SHP77 (cell line): ENCODE results near the gene NLRC5.
"Not testable (repeated sequence)": the region's sequence is repeated elsewhere in the genome, so short reads cannot be mapped to it uniquely, and the experiment has no call there.

ENCODE experiments used
- DNase-seq, 2 experiments: peaks; one replicate each; lab custom pipeline; 2025; lab: John Stamatoyannopoulos, UW

The NLRC5 gene

DNA sequence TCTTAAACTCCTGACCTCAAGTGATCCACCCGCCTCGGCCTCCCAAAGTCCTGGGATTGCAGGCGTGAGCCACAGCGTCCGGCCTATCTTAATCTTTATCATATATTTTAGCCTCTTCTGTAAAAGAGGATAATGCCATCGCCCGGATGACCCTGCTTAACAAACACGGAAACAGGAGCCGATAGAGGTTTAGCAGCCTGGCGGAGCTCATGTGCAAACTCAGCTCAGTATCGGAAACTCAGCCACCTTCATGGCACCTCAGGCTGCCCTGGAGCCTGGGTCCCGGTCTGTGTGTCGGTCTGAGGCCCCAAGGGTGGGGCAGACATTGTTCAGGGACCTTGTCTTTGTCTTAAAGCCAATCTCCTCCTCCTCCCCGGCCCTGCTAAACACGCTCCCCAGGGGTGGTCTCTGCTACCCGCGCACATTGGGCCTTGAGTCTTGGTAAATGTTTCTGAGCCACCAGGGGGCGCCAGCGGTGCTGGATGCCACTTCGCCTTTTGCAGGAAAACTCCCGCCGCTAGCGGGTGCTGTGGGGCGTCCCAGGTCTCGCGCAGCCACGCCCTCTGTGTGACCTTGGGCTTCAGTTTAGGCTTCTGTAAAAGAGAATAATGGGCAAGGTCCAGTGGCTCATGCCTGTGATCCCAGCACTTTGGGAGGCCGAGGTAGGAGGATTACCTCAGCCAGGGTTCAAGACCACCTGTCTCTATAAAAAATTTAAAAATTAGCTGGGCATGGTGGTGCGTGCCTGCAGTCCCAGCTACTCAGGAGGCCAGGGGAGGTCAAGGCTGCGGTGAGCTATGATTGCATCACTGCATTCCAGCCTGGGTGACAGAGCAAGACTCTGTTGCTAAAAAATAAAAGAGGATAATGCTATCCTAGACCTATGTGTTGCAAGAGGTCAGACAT, 24.9 kb upstream of the NLRC5 start:
- DNase-seq = peak; percentile 82 to 88

- no peak for DNase-seq
These were observed 23.9 kb upstream of the NLRC5 start for GRCh38 chr16:56965149-56966092.

GRCh38 chr16:56966093-56966475, 23.3 kb upstream of the NLRC5 start:
- no peak for DNase-seq

DNA sequence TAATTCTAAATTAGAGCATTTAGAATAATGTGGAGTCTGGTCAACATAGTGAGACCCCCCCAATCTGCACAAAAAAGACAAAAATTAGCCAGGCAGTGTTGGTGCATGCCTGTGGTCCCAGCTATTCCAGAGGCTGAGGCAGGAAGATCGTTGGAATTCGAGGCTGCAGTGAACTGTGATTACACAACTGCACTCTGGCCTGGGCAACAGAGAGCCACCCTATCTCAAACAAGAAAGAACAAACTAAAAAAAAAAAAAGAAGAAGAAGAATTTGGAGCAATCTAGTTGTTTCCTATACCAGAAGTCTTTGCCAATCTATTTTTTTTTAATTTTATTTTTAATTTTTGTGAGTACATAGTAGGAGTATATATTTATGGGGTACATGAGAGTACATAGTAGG, 21.6 kb upstream of the NLRC5 start:
- DNase-seq = no peak

DNA sequence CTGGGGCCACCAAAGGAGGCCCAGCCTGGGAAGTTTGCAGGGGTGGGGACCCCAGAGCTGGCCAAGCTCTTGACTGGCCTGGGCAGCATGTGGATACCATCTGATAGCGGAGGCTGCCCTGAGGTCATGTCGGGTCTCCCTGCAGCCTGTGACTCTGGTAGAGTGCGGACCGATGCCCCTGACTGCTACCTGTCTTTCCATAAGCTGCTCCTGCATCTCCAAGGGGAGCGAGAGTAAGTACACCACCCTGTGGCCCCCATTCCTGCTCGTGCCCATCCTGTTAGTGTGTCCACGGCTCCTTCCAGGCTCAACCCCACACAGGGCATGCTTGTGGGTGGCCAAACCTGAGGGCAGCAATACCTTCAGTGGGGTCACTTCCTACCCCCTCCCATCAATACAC, 19.6 kb upstream of the NLRC5 start:
- no peak for DNase-seq

- peak in 1 of 2 experiments; percentile 30 for DNase-seq
These were observed 18.2 kb upstream of the NLRC5 start for GRCh38 chr16:56970934-56971767.

DNA sequence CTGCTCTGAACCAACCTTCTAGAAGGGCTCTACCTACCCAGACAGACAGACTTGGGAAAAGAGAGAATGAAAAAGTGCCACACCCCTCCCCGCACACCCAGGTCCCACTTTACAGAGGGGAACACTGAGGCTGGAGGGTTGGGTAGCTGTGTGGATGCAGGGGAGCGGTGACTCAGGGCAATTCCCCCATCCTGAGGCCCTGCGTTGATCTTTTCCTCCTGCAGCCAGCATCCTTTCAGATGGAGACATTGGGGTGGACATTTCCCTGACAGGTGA, 17.7 kb upstream of the NLRC5 start:
- DNase-seq = no peak

DNA sequence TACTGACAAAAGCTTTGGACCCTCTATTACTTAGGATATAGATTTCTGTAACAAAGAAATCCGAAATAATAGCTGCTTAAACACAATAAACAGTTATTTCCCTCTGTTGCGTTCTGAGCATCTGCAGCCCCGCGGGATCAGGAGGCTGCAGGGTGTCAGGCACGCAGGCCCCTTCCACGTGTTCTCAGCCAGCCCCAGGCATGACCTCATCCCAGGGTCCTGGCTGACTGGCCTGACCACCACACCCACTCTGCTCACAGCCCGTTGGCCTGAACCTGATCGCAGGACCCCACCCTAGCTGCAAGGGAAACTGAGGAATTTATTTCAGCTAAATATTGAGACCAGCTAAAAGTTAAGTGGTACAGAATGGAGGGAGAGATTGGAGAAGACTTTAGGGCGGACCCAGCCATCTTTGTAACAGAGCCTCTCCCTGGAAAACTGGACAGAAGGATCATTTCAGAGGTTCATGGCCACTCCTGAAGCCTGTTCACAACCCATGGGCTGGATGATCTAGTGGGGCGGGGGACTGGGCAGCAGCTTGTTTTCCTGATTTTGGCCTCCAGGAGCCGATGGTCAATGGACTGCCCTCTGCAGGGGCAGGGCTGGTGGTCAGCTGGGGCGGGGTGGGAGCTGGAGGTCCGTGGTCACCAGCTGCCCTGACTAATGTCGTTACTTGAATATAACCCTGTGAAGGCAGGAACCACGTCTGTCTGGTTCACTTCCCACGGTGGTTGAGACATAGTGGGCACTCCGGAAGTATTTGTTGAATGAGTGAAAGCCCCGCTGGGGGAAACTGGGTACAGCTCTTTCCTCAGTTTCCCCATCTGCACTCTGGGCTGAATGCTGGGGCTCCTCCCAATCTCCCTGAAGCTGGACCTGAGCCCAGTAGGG, 16.7 kb upstream of the NLRC5 start:
- no peak for DNase-seq

GRCh38 chr16:56973294-56973689, 16.1 kb upstream of the NLRC5 start:
- no peak for DNase-seq

- not testable (repeated sequence) for DNase-seq
These were observed 15.5 kb upstream of the NLRC5 start for GRCh38 chr16:56973899-56974298.

GRCh38 chr16:56974549-56975300, 14.6 kb upstream of the NLRC5 start:
- no peak for DNase-seq

GRCh38 chr16:56975714-56976113, 13.6 kb upstream of the NLRC5 start:
- no peak for DNase-seq

DNA sequence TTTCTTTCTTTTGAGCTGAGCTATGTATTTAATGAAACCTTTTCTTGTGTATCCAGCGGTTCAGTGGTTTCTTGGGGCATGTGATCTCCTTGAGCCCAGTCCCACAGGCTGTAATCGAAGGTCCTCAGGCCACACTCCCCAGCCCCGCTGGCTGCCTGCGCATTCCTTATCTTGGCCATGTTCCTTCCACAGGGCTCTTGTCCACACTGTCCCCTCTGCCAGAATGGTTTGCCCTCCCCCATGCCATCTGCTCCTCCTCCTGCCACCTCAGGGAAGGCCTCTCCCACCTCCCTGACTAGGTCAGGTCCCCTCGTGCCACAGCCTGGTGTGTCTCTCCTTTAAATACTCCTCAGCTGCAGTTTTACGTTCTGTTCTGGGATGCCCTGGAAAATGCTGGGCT, 12.1 kb upstream of the NLRC5 start:
- no peak for DNase-seq

DNA sequence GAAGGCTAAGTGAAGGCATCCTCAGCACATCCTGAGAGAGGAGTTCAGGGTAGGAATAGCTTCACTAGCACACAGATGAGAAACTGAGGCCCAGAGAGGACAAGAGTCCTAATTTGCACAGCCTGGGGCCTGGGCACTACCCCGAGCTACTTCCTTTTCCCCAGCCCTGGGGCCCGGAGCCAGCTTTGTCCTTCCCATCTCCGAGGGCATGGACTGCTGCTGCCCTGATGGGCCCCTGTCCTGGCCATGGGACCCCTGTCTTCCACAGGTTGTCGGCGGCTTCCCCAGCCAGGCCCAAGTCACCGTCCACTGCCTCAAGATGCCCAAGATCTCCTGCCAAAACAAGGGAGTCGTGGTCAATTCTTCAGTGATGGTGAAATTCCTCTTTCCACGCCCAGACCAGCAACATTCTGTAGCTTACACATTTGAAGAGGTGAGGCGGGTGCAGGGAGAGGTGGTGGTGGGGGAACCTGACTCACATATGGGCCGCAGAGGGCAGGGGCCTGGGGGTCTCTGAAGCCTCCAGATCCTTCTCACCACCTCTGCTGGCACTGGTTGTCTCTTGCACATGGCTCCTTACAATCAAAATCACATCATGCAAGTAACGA, 11.4 kb upstream of the NLRC5 start:
- no peak for DNase-seq

GRCh38 chr16:56980201-56980535, 9.2 kb upstream of the NLRC5 start:
- no peak for DNase-seq

DNA sequence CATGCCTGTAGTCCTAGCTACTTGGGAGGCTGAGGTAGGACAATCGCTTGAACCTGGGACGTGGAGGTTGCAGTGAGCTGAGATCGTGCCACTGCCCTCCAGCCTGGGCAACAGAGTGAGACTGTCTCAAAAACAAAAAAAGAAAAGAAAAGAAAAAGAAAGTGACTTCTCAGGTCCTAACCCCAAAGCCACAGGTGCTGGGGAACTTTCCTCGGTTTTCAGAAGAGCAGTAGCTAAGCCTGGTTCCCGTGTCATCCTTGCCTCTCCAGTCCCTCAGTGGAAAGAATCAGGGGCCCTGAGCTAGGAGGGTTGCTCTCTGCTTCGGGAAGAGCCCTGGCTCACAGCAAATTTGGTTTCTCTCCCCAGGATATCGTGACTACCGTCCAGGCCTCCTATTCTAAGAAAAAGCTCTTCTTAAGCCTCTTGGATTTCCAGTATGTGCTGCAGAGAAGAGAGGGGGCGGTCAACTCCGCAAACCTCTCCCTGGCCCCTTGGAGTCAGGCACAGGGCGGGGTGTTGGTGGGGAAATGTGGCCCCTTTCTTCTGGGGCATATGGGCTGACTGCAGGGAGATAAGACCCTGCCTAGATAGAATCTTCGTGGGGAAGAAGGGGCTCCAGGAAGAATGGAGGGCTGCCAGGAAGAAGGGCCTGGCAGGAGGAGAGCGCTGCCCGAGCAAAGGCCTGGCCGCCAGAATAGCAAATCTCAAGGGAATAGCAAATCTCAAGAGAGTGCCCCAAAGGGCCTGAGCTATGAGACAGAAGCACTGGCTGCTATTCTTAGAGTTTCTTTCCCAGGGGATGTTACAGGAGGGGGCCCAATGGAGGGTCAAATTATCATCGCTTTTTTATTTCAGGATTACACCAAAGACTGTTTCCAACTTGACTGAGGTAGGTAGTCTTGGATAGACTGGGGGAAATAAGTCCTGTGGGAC, 8.3 kb upstream of the NLRC5 start:
- DNase-seq = no peak

GRCh38 chr16:56981729-56982271, 7.6 kb upstream of the NLRC5 start:
- no peak for DNase-seq

- no peak for DNase-seq
These were observed 6.7 kb upstream of the NLRC5 start for GRCh38 chr16:56982695-56983094.
